22Rv1 (cell line): ENCODE measurements around the gene SV2A.
A peak's percentile ranks its signal among the peaks of the same experiment; 100 is the strongest.
"Not testable (repeated sequence)": the region's sequence is repeated elsewhere in the genome, so short reads cannot be mapped to it uniquely, and the experiment has no call there.

Experiments
- H3K27ac ChIP-seq: fragments of 450-650 bp; 2 replicates; pipeline ENCODE4 v1.5.1; 2017
- ZFX ChIP-seq: fragments of 450-650 bp; IDR thresholded peaks from 2 replicates; pipeline ENCODE4 v1.6.1; 2017; ENCODE audit warnings: antibody characterized with exemption, borderline replicate concordance
- TF ChIP-seq, protein P1 (sequence below): fragments of 450-650 bp; IDR thresholded peaks from 2 replicates; pipeline ENCODE4 v1.5.1; 2017; ENCODE audit warnings: mild to moderate bottlenecking

SV2A gene

DNA sequence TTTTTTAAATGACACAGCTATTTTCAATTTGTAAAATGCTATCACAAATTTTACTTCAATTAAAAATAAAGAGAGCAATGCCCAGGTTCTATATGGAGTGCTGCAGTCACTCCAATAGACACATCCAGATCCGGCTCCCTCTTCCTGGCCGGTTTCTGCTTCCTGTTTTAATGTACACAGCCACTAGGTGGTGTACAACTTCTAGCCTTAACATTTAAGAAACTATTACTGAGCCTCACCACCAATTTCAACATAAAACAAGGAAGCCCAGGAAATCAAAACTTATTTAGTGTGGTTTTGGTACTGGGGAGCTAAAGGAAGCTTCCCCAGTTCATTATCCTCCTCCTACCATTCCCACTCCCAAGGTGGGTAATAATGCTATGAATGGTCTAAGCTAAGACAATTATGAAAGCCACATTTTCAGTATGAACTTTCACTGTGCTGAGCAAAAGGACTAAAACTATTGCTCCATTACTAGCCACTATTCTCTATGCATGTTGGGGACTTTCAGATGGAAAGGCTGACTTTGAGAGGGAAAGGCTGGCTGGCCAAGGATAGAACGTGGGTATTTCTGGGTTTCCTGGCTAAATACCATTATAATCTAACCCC, 44.5 kb upstream of the SV2A start:
- H3K27ac ChIP-seq = peak overlapping the region; percentile 50
- TF ChIP-seq, protein P1, sequence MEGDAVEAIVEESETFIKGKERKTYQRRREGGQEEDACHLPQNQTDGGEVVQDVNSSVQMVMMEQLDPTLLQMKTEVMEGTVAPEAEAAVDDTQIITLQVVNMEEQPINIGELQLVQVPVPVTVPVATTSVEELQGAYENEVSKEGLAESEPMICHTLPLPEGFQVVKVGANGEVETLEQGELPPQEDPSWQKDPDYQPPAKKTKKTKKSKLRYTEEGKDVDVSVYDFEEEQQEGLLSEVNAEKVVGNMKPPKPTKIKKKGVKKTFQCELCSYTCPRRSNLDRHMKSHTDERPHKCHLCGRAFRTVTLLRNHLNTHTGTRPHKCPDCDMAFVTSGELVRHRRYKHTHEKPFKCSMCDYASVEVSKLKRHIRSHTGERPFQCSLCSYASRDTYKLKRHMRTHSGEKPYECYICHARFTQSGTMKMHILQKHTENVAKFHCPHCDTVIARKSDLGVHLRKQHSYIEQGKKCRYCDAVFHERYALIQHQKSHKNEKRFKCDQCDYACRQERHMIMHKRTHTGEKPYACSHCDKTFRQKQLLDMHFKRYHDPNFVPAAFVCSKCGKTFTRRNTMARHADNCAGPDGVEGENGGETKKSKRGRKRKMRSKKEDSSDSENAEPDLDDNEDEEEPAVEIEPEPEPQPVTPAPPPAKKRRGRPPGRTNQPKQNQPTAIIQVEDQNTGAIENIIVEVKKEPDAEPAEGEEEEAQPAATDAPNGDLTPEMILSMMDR = peak; percentile 93
- TF ChIP-seq ZFX = no peak

DNA sequence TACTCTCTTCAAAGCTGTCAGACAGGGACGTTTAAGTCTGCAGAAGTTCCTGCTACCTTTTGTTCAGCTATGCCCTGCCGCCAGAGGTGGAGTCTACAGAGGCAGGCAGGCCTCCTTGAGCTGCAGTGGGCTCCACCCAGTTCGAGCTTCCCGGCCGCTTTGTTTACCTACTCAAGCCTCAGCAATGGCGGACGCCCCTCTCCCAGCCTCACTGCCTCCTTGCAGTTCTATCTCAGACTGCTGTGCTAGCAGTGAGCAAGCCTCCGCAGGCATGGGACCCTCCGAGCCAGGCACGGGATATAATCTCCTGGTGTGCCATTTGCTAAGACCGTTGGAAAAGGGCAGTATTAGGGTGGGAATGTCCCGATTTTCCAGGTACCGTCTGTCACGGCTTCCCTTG, 39.9 kb upstream of the SV2A start:
- not testable (repeated sequence) for H3K27ac ChIP-seq

DNA sequence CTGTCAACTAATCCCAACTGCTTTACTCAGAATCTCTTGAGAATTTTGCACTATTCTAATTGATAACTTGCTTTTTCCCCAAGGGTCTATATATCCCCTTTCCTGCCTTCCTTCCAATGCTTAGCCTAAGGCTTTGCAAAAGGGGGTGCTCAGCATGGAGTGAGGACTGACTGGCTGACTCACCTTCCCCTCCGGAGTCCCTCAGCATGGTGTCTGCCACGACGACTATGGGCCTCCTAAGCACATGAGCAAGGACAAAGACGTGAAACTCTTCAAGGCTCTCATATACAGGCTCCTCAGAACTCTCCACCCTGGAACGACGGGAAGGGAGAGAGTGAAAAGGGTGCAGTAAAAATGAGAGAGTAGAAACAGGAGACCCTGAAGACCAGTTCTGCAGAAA, 32.3 kb upstream of the SV2A start:
- TF ChIP-seq, protein P1 = no peak
- no peak for TF ChIP-seq ZFX
- no peak overlapping the region for H3K27ac ChIP-seq

DNA sequence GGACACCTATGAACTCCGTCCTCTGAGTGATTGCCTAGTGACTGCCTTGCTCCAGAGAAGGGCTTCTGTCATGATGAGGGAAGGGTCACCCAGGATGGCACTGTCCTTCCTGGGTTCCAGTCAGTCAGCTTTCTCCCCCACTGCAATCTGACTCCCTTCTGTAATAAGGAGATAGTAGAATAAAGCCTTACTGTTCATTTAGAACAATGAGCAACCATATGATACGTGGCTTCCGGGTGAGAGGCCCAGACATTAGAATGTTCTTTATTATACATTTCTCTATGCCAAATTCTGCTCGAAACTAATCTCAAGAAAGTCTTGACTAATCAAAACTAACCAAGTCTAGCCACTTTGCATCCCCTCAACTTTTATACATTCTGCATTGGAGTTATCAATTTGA, 27.6 kb upstream of the SV2A start:
- no peak for TF ChIP-seq ZFX
- TF ChIP-seq, protein P1 = no peak
- H3K27ac ChIP-seq = no peak overlapping the region

DNA sequence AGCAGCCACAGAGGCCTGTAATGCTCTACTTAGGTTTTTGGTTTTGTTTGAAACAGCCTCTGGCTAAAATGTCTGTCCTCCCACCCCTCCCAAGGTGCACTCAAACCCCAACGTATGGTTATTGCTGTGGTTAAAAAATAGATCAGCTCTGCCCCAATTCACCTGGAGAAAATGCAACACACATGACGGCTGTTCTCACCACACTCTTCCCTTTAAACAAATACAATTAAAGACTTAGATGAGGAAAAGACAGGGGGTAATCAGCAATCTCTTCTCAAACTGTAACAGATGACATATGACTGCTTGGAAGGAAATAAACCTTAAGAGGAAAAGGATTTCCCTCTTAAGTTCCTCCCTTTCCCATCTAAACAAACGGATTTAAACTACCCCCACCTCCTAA, 25.2 kb upstream of the SV2A start:
- peak overlapping the region; percentile 97 for H3K27ac ChIP-seq
- TF ChIP-seq, protein P1 = no peak
- TF ChIP-seq ZFX = no peak

DNA sequence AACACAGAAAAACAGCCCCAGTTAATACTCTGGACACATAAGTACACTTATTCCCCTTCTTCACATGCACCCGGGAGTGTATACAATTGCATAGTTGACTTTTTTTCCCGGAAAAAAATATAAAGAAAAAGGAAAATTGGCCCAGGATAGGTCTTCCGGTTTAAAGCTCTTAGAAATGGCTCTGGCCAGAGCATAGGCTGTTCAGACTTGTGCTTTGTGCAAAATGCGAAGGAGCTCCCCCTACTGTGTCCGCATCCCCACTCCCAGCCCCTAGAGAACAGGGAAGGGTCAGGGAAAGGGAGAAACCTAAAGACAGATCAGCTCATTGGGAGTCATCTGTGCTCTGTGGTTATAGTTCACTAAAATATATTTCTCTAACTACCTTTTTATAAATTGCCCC, 24.6 kb upstream of the SV2A start:
- H3K27ac ChIP-seq = peak overlapping the region; percentile 97
- TF ChIP-seq, protein P1 = no peak
- no peak for TF ChIP-seq ZFX

DNA sequence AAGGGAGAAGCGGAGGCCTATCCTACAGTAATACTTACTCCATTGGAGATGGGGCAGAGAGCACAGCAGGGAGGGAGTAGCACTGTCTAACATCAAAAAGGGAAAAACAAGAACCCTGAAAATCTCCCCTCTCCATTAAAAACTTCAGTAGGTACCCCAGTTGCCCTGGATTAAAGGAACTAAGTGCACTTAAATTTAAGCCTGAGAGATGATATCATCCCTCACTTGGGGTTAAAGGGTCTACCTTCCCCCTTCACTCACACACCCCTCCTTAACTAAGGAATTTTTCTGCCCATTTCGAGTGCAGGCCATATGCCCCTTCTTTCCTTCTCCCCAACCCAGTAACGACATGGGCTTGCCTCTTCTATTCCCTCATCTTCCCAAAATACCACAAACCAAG, 22.8 kb upstream of the SV2A start:
- peak overlapping the region; percentile 97 for H3K27ac ChIP-seq
- TF ChIP-seq, protein P1 = no peak
- no peak for TF ChIP-seq ZFX

DNA sequence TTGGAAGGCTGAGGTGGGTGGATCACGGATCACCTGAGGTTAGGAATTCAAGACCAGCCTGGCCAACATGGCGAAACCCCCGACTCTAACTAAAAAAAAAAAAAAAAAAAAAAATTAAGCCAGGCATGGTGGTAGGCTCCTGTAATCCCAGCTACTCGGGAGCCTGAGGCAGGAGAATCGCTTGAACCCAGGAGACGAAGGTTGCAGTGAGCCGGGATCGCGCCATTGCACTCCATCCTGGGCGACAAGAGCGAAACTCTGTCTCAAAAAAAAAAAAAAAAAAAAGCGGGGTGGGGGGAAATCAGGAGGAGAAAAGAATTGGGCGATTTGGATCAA, 21.0 kb upstream of the SV2A start:
- peak overlapping the region; percentile 97 for H3K27ac ChIP-seq
